ENCODE results near the gene DLGAP1.

The DLGAP1 gene

DNA sequence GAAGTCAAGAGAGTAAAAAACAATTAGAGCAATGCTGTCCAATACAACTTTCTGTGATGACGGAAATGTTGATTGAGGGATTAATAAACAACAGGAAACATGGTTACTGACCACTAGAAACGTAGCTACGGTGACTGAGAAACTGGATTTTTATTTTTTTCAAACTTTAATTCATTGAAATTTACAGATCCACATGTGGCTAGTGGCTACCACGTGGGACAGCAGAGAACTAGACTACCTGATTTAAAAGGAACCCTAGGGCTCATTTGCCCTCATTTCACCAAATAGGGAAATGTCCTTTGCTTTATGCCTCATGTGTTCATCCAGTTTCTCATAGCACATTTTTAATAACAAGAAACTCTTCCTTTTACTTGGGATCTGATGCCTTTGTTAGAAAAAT is 592.1 kb downstream of the DLGAP1 start:
- peaks cover 7% of the 10 kb centered on the region for H3K4me1 ChIP-seq (ENCODE audit: insufficient read depth, low read length, severe bottlenecking)
- no peak overlapping the region for H2AFZ ChIP-seq (ENCODE audit: low read length)
- no peaks in the 10 kb centered on the region for H3K9me3 ChIP-seq (ENCODE audit: low read length)
- TF ChIP-seq, protein P1, sequence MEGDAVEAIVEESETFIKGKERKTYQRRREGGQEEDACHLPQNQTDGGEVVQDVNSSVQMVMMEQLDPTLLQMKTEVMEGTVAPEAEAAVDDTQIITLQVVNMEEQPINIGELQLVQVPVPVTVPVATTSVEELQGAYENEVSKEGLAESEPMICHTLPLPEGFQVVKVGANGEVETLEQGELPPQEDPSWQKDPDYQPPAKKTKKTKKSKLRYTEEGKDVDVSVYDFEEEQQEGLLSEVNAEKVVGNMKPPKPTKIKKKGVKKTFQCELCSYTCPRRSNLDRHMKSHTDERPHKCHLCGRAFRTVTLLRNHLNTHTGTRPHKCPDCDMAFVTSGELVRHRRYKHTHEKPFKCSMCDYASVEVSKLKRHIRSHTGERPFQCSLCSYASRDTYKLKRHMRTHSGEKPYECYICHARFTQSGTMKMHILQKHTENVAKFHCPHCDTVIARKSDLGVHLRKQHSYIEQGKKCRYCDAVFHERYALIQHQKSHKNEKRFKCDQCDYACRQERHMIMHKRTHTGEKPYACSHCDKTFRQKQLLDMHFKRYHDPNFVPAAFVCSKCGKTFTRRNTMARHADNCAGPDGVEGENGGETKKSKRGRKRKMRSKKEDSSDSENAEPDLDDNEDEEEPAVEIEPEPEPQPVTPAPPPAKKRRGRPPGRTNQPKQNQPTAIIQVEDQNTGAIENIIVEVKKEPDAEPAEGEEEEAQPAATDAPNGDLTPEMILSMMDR (IDR thresholded peaks at IDR 0.05; ENCODE audit: low read length): no peak
- no peak for TF ChIP-seq EZH2 (IDR thresholded peaks at IDR 0.05; ENCODE audit: borderline replicate concordance, low read length)
- H3K27me3 ChIP-seq (ENCODE audit: insufficient read depth, low read length): no peaks in the 10 kb centered on the region
- H4K20me1 ChIP-seq (ENCODE audit: insufficient read depth, low read length): no peaks in the 10 kb centered on the region
- H3K9ac ChIP-seq (ENCODE audit: low read length): no peak overlapping the region
- no peaks in the 10 kb centered on the region for H3K79me2 ChIP-seq (ENCODE audit: insufficient read depth, low read length)
- no peak overlapping the region for H3K4me3 ChIP-seq (ENCODE audit: low read depth, low read length, poor library complexity, severe bottlenecking)
- H3K27ac ChIP-seq (ENCODE audit: low read depth, low read length, poor library complexity, severe bottlenecking): no peak overlapping the region
- H3K9me2 ChIP-seq (ENCODE audit: low read depth, low read length): no peaks in the 10 kb centered on the region
- H3F3A ChIP-seq (ENCODE audit: insufficient read depth, low read length): no peaks in the 10 kb centered on the region
- no peaks in the 10 kb centered on the region; the same call in 1 of the 2 replicates for H3K36me3 ChIP-seq (ENCODE audit: insufficient read depth, low read length)
- no peak overlapping the region for H3K4me2 ChIP-seq (ENCODE audit: low read length)

DNA sequence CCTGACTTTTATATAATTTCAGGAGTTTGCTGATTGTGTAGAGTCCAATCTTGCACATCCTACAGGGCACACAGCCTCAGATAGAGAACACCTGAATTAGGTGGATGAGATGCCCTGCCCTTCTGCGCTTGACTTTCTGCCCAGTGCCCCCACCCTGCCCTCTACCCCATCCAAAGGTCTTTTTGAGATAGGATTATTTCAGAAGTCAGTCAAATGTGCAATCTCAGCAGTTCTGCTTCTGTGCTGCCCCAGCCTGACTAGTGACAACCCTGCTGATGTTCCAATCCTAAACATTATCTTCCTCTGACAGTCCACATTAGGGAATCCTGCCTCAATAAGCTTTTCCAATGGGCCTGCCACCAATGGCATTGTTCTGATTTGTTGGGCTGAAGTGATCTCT is 593.6 kb downstream of the DLGAP1 start:
- H3K9ac ChIP-seq (ENCODE audit: low read length): no peak overlapping the region
- H3K79me2 ChIP-seq (ENCODE audit: insufficient read depth, low read length): no peaks in the 10 kb centered on the region
- no peaks in the 10 kb centered on the region for H3K9me2 ChIP-seq (ENCODE audit: low read depth, low read length)
- H3K4me1 ChIP-seq (ENCODE audit: insufficient read depth, low read length, severe bottlenecking): peaks cover 6% of the 10 kb centered on the region
- no peak overlapping the region for H3K27ac ChIP-seq (ENCODE audit: low read depth, low read length, poor library complexity, severe bottlenecking)
- H4K20me1 ChIP-seq (ENCODE audit: insufficient read depth, low read length): no peaks in the 10 kb centered on the region
- no peak overlapping the region for H2AFZ ChIP-seq (ENCODE audit: low read length)
- TF ChIP-seq EZH2 (IDR thresholded peaks at IDR 0.05; ENCODE audit: borderline replicate concordance, low read length): no peak
- TF ChIP-seq, protein P1 (IDR thresholded peaks at IDR 0.05; ENCODE audit: low read length): no peak
- no peak overlapping the region for H3K4me2 ChIP-seq (ENCODE audit: low read length)
- no peaks in the 10 kb centered on the region; the same call in 1 of the 2 replicates for H3K36me3 ChIP-seq (ENCODE audit: insufficient read depth, low read length)
- H3F3A ChIP-seq (ENCODE audit: insufficient read depth, low read length): no peaks in the 10 kb centered on the region
- no peak overlapping the region for H3K4me3 ChIP-seq (ENCODE audit: low read depth, low read length, poor library complexity, severe bottlenecking)
- H3K9me3 ChIP-seq (ENCODE audit: low read length): no peaks in the 10 kb centered on the region
- H3K27me3 ChIP-seq (ENCODE audit: insufficient read depth, low read length): no peaks in the 10 kb centered on the region

GRCh38 chr18:3857544-3857943 is 597.6 kb downstream of the DLGAP1 start:
- H3K4me2 ChIP-seq (ENCODE audit: low read length): no peak overlapping the region
- no peak overlapping the region for H3K4me3 ChIP-seq (ENCODE audit: low read depth, low read length, poor library complexity, severe bottlenecking)
- no peak overlapping the region for H3K27ac ChIP-seq (ENCODE audit: low read depth, low read length, poor library complexity, severe bottlenecking)
- H3K9me2 ChIP-seq (ENCODE audit: low read depth, low read length): no peaks in the 10 kb centered on the region
- no peaks in the 10 kb centered on the region for H3K9me3 ChIP-seq (ENCODE audit: low read length)
- H3K4me1 ChIP-seq (ENCODE audit: insufficient read depth, low read length, severe bottlenecking): peaks cover 6% of the 10 kb centered on the region
- H3K79me2 ChIP-seq (ENCODE audit: insufficient read depth, low read length): no peaks in the 10 kb centered on the region
- H3K27me3 ChIP-seq (ENCODE audit: insufficient read depth, low read length): no peaks in the 10 kb centered on the region
- H3F3A ChIP-seq (ENCODE audit: insufficient read depth, low read length): no peaks in the 10 kb centered on the region
- no peak overlapping the region for H3K9ac ChIP-seq (ENCODE audit: low read length)
- TF ChIP-seq, protein P1 (IDR thresholded peaks at IDR 0.05; ENCODE audit: low read length): no peak
- no peak for TF ChIP-seq EZH2 (IDR thresholded peaks at IDR 0.05; ENCODE audit: borderline replicate concordance, low read length)
- no peaks in the 10 kb centered on the region for H3K36me3 ChIP-seq (ENCODE audit: insufficient read depth, low read length)
- no peaks in the 10 kb centered on the region for H4K20me1 ChIP-seq (ENCODE audit: insufficient read depth, low read length)
- H2AFZ ChIP-seq (ENCODE audit: low read length): no peak overlapping the region

All from OCI-LY1 (cell line).